Left hindlimb (tissue), 1 donor: ENCODE data around the gene NUP93.
"Not testable (repeated sequence)": the region's sequence is repeated elsewhere in the genome, so short reads cannot be mapped to it uniquely, and the experiment has no call there.

Experiments used
- DNase-seq: peaks from one replicate; pipeline ENCODE4 v3.0.0-alpha.2; 2018

The NUP93 gene

GRCh38 chr16:56851671-56852400 is 121.9 kb downstream of the NUP93 start:
- no peak for DNase-seq

- DNase-seq, result no peak
Observed at GRCh38 chr16:56852401-56852730, 122.4 kb downstream of the NUP93 start.

GRCh38 chr16:56852968-56853367 is 123.0 kb downstream of the NUP93 start:
- DNase-seq, result no peak

GRCh38 chr16:56855201-56855600 is 125.3 kb downstream of the NUP93 start:
- no peak for DNase-seq

- no peak for DNase-seq
Observed at GRCh38 chr16:56855946-56856345, 126.0 kb downstream of the NUP93 start.

- DNase-seq, result no peak
Observed at GRCh38 chr16:56856876-56857447, 127.0 kb downstream of the NUP93 start.

GRCh38 chr16:56858374-56858773 is 128.4 kb downstream of the NUP93 start:
- no peak for DNase-seq

- peak; percentile 7 for DNase-seq
Observed at GRCh38 chr16:56859636-56860035, 129.7 kb downstream of the NUP93 start.

- DNase-seq, result peak; percentile 54
Observed at GRCh38 chr16:56860226-56861020, 130.5 kb downstream of the NUP93 start.

GRCh38 chr16:56861092-56861610 is 131.2 kb downstream of the NUP93 start:
- peak; percentile 41 for DNase-seq

GRCh38 chr16:56861756-56862155 is 131.8 kb downstream of the NUP93 start:
- DNase-seq, result no peak

- DNase-seq, result no peak
Observed at GRCh38 chr16:56862776-56863175, 132.8 kb downstream of the NUP93 start.

- no peak for DNase-seq
Observed at GRCh38 chr16:56864960-56865359, 135.0 kb downstream of the NUP93 start, which contains the start of gene SLC12A3. Gene SLC12A3 (plus strand): TSS chr16:56865207. CDS start chr16:56865236, 29 bp downstream.

GRCh38 chr16:56865394-56866062 is 135.6 kb downstream of the NUP93 start:
- no peak for DNase-seq

GRCh38 chr16:56866955-56867830 is 137.3 kb downstream of the NUP93 start:
- no peak for DNase-seq

- DNase-seq, result no peak
Observed at GRCh38 chr16:56868175-56868574, 138.2 kb downstream of the NUP93 start.

GRCh38 chr16:56868766-56869165 is 138.8 kb downstream of the NUP93 start:
- not testable (repeated sequence) for DNase-seq

GRCh38 chr16:56869513-56870275 is 139.8 kb downstream of the NUP93 start:
- no peak for DNase-seq

- DNase-seq, result no peak
Observed at GRCh38 chr16:56870276-56870888, 140.5 kb downstream of the NUP93 start.

GRCh38 chr16:56871172-56871593 is 141.3 kb downstream of the NUP93 start:
- no peak for DNase-seq
